GM23338 (cell line): ENCODE results near the gene SAMD7. TPM values are rescaled to one million over a fixed set of nuclear protein-coding genes. Genes with fewer than 3 reads are reported as not detected.
A peak's percentile ranks its signal among the peaks of the same experiment; 100 is the strongest.

Experiments
- ATAC-seq: fragments of 200-7000 bp; cut with Tn5 transposase; 3 replicates; pipeline ENCODE4 v1.9.1; 2020
- DNase-seq: peaks from one replicate; pipeline ENCODE4 v3.0.0-alpha.2; 2015; ENCODE audit warnings: low spot score
- H2AFZ ChIP-seq: fragments of 200-600 bp; sonication (generic); 2 replicates; pipeline ENCODE4 v1.8.0; 2016; ENCODE audit warnings: antibody characterized with exemption, mild to moderate bottlenecking, moderate library complexity
- H3F3A ChIP-seq: fragments of 200-600 bp; sonication (generic); replicated peaks from 2 replicates; pipeline ENCODE4 v1.8.0; 2017; ENCODE audit warnings: antibody characterized with exemption, mixed run types, low read depth
- H3K27ac ChIP-seq: fragments of 200-600 bp; sonication (generic); 2 replicates; pipeline ENCODE4 v1.6.1; 2016; ENCODE audit warnings: low read depth
- H3K27me3 ChIP-seq: fragments of 200-600 bp; sonication (generic); 2 replicates; pipeline ENCODE4 v1.8.0; 2016; ENCODE audit warnings: mild to moderate bottlenecking, mixed run types, moderate library complexity; ENCODE audit not compliant: insufficient read depth
- H3K36me3 ChIP-seq: fragments of 200-600 bp; sonication (generic); 2 replicates; pipeline ENCODE4 v1.8.0; 2016; ENCODE audit warnings: mild to moderate bottlenecking; ENCODE audit not compliant: insufficient read depth
- H3K4me1 ChIP-seq: fragments of 200-600 bp; sonication (generic); 2 replicates; pipeline ENCODE4 v1.8.0; 2016; ENCODE audit warnings: mild to moderate bottlenecking, moderate library complexity; ENCODE audit not compliant: insufficient read depth
- H3K4me2 ChIP-seq: fragments of 200-600 bp; sonication (generic); 2 replicates; pipeline ENCODE4 v1.7.1; 2017; ENCODE audit warnings: mixed run types
- H3K4me3 ChIP-seq: fragments of 200-600 bp; sonication (generic); 2 replicates; pipeline ENCODE4 v1.6.1; 2016; ENCODE audit warnings: mixed run types
- H3K79me2 ChIP-seq: fragments of 200-600 bp; sonication (generic); replicated peaks from 2 replicates; pipeline ENCODE4 v1.8.0; 2017; ENCODE audit warnings: mild to moderate bottlenecking; ENCODE audit not compliant: insufficient read depth
- H3K9me2 ChIP-seq: fragments of 200-600 bp; sonication (generic); 2 replicates; pipeline ENCODE4 v1.8.0; 2017; ENCODE audit not compliant: insufficient read depth
- H4K20me1 ChIP-seq: fragments of 200-600 bp; sonication (generic); replicated peaks from 2 replicates; pipeline ENCODE4 v1.8.0; 2017; ENCODE audit warnings: mild to moderate bottlenecking; ENCODE audit not compliant: insufficient read depth
- H3K27ac Mint-ChIP-seq: 2 replicates; pipeline ENCODE4 v1.8.0; 2020; ENCODE audit warnings: inconsistent platforms, mild to moderate bottlenecking, moderate library complexity, mixed read lengths
- H3K27me3 Mint-ChIP-seq: 3 replicates; pipeline ENCODE4 v1.8.0; 2022; ENCODE audit warnings: low read depth, mild to moderate bottlenecking, moderate library complexity, mixed read lengths, inconsistent platforms; ENCODE audit not compliant: insufficient read depth, poor library complexity
- H3K36me3 Mint-ChIP-seq: 3 replicates; pipeline ENCODE4 v1.8.0; 2021; ENCODE audit warnings: low read depth, mild to moderate bottlenecking, inconsistent platforms, moderate library complexity, mixed read lengths
- H3K4me1 Mint-ChIP-seq: 3 replicates; pipeline ENCODE4 v1.8.0; 2020; ENCODE audit warnings: mild to moderate bottlenecking, inconsistent platforms, mixed read lengths
- H3K4me3 Mint-ChIP-seq: 3 replicates; pipeline ENCODE4 v1.8.0; 2021; ENCODE audit warnings: moderate library complexity, mild to moderate bottlenecking, inconsistent platforms, mixed read lengths
- H3K9me3 Mint-ChIP-seq: 3 replicates; pipeline ENCODE4 v1.8.0; 2020; ENCODE audit warnings: moderate library complexity, mild to moderate bottlenecking, inconsistent platforms, mixed read lengths
- CREB1 ChIP-seq: fragments of 250-450 bp; sonication (Bioruptor Pico); IDR thresholded peaks from 2 replicates; pipeline ENCODE4 v1.5.0; 2020; ENCODE audit warnings: low read depth, mild to moderate bottlenecking, moderate library complexity
- CTCF ChIP-seq, 2 experiments: fragments of 200-600 bp in 1 of 2; sonication (generic) in 1 of 2; conservative IDR thresholded peaks; 2 replicates each; pipeline versions ENCODE4 v1.5.1 to v1.6.1; 2016 to 2017; ENCODE audit warnings: antibody characterized with exemption in 2 of 2, low read depth in 2 of 2, mild to moderate bottlenecking in 2 of 2, moderate library complexity in 1 of 2
- ETS1 ChIP-seq: IDR thresholded peaks from 2 replicates; pipeline ENCODE4 v1.6.1; 2016; ENCODE audit warnings: antibody characterized with exemption
- EZH2 ChIP-seq: fragments of 200-600 bp; sonication (generic); IDR thresholded peaks from one replicate; pipeline ENCODE4 v1.8.0; 2017; ENCODE audit warnings: antibody characterized with exemption, mild to moderate bottlenecking, low read depth; ENCODE audit not compliant: unreplicated experiment
- EZH2phosphoT487 ChIP-seq: fragments of 200-600 bp; sonication (generic); IDR thresholded peaks from one replicate; pipeline ENCODE4 v1.8.1; 2018; ENCODE audit warnings: antibody characterized with exemption; ENCODE audit not compliant: unreplicated experiment
- JUNB ChIP-seq: IDR thresholded peaks from one replicate; pipeline ENCODE4 v1.6.1; 2016; ENCODE audit warnings: antibody characterized with exemption; ENCODE audit not compliant: unreplicated experiment
- NANOG ChIP-seq: IDR thresholded peaks from 2 replicates; pipeline ENCODE4 v1.6.1; 2016; ENCODE audit warnings: antibody characterized with exemption, borderline replicate concordance
- POLR2AphosphoS5 ChIP-seq: IDR thresholded peaks from 2 replicates; pipeline ENCODE4 v1.6.1; 2016; ENCODE audit warnings: antibody characterized with exemption, low read depth
- REST ChIP-seq: IDR thresholded peaks from one replicate; pipeline ENCODE4 v1.6.1; 2018; ENCODE audit warnings: antibody characterized with exemption; ENCODE audit not compliant: unreplicated experiment
- STAT1 ChIP-seq: IDR thresholded peaks from one replicate; pipeline ENCODE4 v1.6.1; 2016; ENCODE audit warnings: antibody characterized with exemption; ENCODE audit not compliant: unreplicated experiment
- ZNF114 ChIP-seq: fragments of 250-450 bp; sonication (Bioruptor Pico); IDR thresholded peaks from 2 replicates; pipeline ENCODE4 v1.5.0; 2020; ENCODE audit warnings: mild to moderate bottlenecking, moderate library complexity
- ZNF331 ChIP-seq: fragments of 250-450 bp; sonication (Bioruptor Pico); IDR thresholded peaks from 2 replicates; pipeline ENCODE4 v1.5.0; 2020; ENCODE audit warnings: low read depth, mild to moderate bottlenecking, moderate library complexity
- ZNF462 ChIP-seq: fragments of 250-450 bp; sonication (Bioruptor Pico); IDR thresholded peaks from 2 replicates; pipeline ENCODE4 v1.5.0; 2020; ENCODE audit warnings: mild to moderate bottlenecking, moderate library complexity
- polyA plus RNA-seq: library from polyadenylated mRNA; unstranded; fragments of >200 nt; fragmentation: Nextera tagmentation; extraction: Ambion mirVana; gene quantifications from 2 replicates; pipeline ENCODE4 v1.2.1, GENCODE V29; 2016
- total RNA-seq: library from RNA; depleted of rRNA; stranded (reverse); fragments of >200 nt; shearing (Covaris generic); gene quantifications from 2 replicates; pipeline ENCODE4 v1.2.3, GENCODE V29; 2014

The SAMD7 gene
- total and polyA plus RNA-seq, 2 experiments from 2014 or later: not detected

GRCh38 chr3:169929830-169930519, 18.6 kb downstream of the SAMD7 start:
- Histone ChIP-seq H3K27ac (no peak overlapping the region), H3K4me3 (no peak overlapping the region), H3K36me3 (no peaks in the 10 kb centered on the region), H3K4me1 (no peaks in the 10 kb centered on the region), H2AFZ (peak overlapping the region; percentile 3; the same call in 1 of the 2 replicates), H3K4me2 (no peak overlapping the region), H3K9me2 (peaks cover 8% of the 10 kb centered on the region; the same call in 1 of the 2 replicates), H3F3A (no peaks in the 10 kb centered on the region), H3K79me2 (no peaks in the 10 kb centered on the region), H4K20me1 (no peaks in the 10 kb centered on the region), H3K27me3 (no peaks in the 10 kb centered on the region)
- no peak for ATAC-seq
- Mint-ChIP-seq H3K4me3 (no peak overlapping the region), H3K27me3 (no peaks in the 10 kb centered on the region), H3K27ac (peak overlapping the region; percentile 7; the same call in 1 of the 2 replicates), H3K4me1 (0 out of 3 replicates have a peak, but pooled peaks cover 3% of the 10 kb centered on the region), H3K36me3 (no peaks in the 10 kb centered on the region), H3K9me3 (no peaks in the 10 kb centered on the region; the same call in 2 of the 3 replicates)
- no peak for TF ChIP-seq NANOG
- no peak for TF ChIP-seq CREB1 (CRISPR knock-in tag)
- TF ChIP-seq ZNF114 (CRISPR knock-in tag): no peak
- TF ChIP-seq CTCF (conservative IDR thresholded peaks at IDR 0.05; ENCODE audit: low read depth in 2 of 2): no peak; a peak in 1 of 4 replicates
- no peak for TF ChIP-seq ZNF331 (CRISPR knock-in tag)
- TF ChIP-seq ETS1: no peak
- no peak for TF ChIP-seq STAT1
- no peak for TF ChIP-seq JUNB
- no peak for TF ChIP-seq ZNF462 (CRISPR knock-in tag)
- TF ChIP-seq POLR2AphosphoS5: no peak
- TF ChIP-seq EZH2: no peak
- no peak for TF ChIP-seq EZH2phosphoT487
- no peak for TF ChIP-seq REST
- DNase-seq: no peak
